Chondrocyte (in vitro differentiated cells): Measurements from ENCODE around the gene ZBTB49. TPM values are rescaled to one million over a fixed set of nuclear protein-coding genes. Genes with fewer than 3 reads are reported as not detected.
"Not testable (repeated sequence)": the region's sequence is repeated elsewhere in the genome, so short reads cannot be mapped to it uniquely, and the experiment has no call there.

ENCODE experiments used
- DNase-seq: peaks from one replicate; pipeline ENCODE4 v3.0.0; 2021; ENCODE audit warnings: mixed read lengths, low spot score
- H3K27ac Mint-ChIP-seq: one replicate; pipeline ENCODE4 v1.8.0; 2021; ENCODE audit warnings: mild to moderate bottlenecking, moderate library complexity, mixed read lengths; ENCODE audit not compliant: unreplicated experiment
- H3K27me3 Mint-ChIP-seq: 2 replicates; pipeline ENCODE4 v1.8.0; 2021; ENCODE audit warnings: low read depth, mixed read lengths
- H3K36me3 Mint-ChIP-seq: 2 replicates; pipeline ENCODE4 v1.8.0; 2021; ENCODE audit warnings: low read depth, mixed read lengths
- H3K4me1 Mint-ChIP-seq: 2 replicates; pipeline ENCODE4 v1.8.0; 2021; ENCODE audit warnings: low read depth, mild to moderate bottlenecking, mixed read lengths
- H3K4me3 Mint-ChIP-seq: one replicate; pipeline ENCODE4 v1.8.0; 2021; ENCODE audit warnings: mild to moderate bottlenecking, moderate library complexity, mixed read lengths; ENCODE audit not compliant: unreplicated experiment
- H3K9me3 Mint-ChIP-seq: 2 replicates; pipeline ENCODE4 v1.8.0; 2021; ENCODE audit warnings: low read depth, mixed read lengths
- total RNA-seq: library from RNA; stranded (reverse); gene quantifications from 3 replicates; pipeline ENCODE4 v1.2.1, GENCODE V29; 2021
- TF ChIP-seq, protein P1 (sequence below): fragments of 200-600 bp; sonication (generic); IDR thresholded peaks from 2 replicates; pipeline ENCODE4 v1.5.0; 2021; ENCODE audit warnings: antibody characterized with exemption, mild to moderate bottlenecking, moderate library complexity

Gene ZBTB49
- total RNA-seq, 1 donor from 2014 or later: 4.3 TPM

DNA sequence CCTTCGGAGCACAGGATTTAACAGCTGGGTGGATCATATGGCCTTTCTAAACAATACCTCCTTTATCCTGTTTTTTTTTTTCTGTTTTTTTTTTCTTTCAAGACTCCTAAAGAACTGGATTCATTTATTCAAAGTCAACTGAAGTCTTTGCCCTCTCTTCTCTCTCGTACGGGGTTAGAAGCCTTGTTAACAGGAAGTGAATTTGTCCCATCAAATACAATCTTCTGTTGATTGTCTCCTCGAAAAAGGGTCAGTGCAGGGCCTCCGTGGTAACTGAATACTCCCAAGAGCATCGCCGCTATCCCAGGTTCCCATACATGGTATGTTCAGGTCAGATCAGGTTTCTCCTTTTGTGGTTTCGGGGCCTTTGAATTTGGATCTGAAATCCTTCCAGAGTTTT lies 40.2 kb upstream of the ZBTB49 start:
- H3K27me3 Mint-ChIP-seq: peaks cover 5% of the 10 kb centered on the region
- H3K9me3 Mint-ChIP-seq: no peaks in the 10 kb centered on the region
- H3K36me3 Mint-ChIP-seq: peaks cover 6% of the 10 kb centered on the region
- peaks cover 26% of the 10 kb centered on the region for H3K4me1 Mint-ChIP-seq
- no peak overlapping the region for H3K4me3 Mint-ChIP-seq
- no peak for DNase-seq
- TF ChIP-seq, protein P1, sequence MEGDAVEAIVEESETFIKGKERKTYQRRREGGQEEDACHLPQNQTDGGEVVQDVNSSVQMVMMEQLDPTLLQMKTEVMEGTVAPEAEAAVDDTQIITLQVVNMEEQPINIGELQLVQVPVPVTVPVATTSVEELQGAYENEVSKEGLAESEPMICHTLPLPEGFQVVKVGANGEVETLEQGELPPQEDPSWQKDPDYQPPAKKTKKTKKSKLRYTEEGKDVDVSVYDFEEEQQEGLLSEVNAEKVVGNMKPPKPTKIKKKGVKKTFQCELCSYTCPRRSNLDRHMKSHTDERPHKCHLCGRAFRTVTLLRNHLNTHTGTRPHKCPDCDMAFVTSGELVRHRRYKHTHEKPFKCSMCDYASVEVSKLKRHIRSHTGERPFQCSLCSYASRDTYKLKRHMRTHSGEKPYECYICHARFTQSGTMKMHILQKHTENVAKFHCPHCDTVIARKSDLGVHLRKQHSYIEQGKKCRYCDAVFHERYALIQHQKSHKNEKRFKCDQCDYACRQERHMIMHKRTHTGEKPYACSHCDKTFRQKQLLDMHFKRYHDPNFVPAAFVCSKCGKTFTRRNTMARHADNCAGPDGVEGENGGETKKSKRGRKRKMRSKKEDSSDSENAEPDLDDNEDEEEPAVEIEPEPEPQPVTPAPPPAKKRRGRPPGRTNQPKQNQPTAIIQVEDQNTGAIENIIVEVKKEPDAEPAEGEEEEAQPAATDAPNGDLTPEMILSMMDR: no peak
- H3K27ac Mint-ChIP-seq: no peak overlapping the region

DNA sequence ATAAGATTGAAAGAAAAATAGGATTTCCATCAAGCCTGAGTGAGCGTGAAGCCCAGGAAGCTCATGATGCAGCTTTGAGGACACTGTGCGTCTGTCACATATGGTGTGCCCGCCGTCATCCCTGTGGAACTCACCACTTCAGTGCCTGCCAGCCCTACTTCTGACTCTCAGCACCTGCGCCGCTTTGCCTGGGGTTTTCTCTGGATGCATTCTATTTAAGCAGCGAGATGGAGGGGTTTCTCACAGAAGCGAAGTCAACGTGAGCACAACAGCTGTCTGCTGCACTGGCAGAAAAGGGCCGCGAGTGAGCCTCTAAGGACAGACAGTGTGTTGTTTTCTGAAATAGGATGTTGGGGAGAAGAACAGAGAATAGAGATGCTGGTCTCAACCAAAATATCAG lies 35.9 kb upstream of the ZBTB49 start:
- H3K27ac Mint-ChIP-seq: no peak overlapping the region
- H3K4me3 Mint-ChIP-seq: no peak overlapping the region
- H3K27me3 Mint-ChIP-seq: peaks cover 15% of the 10 kb centered on the region
- no peak for DNase-seq
- no peaks in the 10 kb centered on the region for H3K36me3 Mint-ChIP-seq
- TF ChIP-seq, protein P1: no peak
- no peaks in the 10 kb centered on the region for H3K9me3 Mint-ChIP-seq
- H3K4me1 Mint-ChIP-seq: peaks cover 3% of the 10 kb centered on the region

DNA sequence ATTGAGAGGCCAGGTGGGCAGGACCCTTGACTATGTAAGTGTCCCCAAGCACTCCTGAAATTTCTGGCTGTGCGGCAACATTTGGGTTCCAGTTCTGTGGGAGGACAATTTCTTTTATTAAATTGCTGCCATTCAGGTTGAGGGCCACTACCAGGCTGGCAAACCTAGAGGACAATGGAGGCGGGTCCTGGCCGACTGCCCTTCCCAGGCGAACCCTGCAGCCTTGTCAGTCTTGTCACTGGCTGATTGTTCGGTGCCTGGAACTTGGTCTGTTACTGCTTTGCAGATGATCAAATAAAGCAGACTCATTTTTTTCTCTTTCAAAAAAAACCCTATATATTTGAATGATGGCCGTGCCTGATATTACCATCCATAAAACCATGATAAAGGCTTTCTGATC lies 35.4 kb upstream of the ZBTB49 start:
- Mint-ChIP-seq H3K4me1 (peaks cover 2% of the 10 kb centered on the region), H3K27me3 (peaks cover 15% of the 10 kb centered on the region), H3K27ac (no peak overlapping the region), H3K9me3 (no peaks in the 10 kb centered on the region), H3K4me3 (no peak overlapping the region), H3K36me3 (no peaks in the 10 kb centered on the region)
- TF ChIP-seq, protein P1: no peak
- DNase-seq: no peak

DNA sequence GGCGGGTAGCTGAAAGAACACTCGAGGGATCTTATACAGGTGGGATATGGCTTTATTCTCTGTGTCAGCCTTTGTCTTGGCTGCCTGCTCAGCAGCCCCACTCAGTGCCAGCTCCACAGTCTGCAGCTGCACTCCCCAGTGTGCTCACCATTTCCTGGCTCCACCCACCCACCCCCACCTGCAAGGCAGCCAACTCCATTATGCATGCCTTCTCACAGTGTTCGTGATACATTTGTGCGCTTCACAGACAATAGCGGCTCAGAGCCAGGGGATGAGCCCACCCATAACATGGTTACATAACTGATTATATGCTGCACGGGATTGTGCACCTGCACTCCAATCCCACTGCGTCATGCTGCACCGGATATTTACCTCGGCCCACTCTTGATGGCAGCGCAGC lies 33.3 kb upstream of the ZBTB49 start:
- DNase-seq: no peak
- Mint-ChIP-seq H3K4me3 (no peak overlapping the region), H3K9me3 (no peaks in the 10 kb centered on the region), H3K4me1 (peaks cover 2% of the 10 kb centered on the region), H3K27me3 (peaks cover 15% of the 10 kb centered on the region), H3K27ac (no peak overlapping the region), H3K36me3 (no peaks in the 10 kb centered on the region)
- TF ChIP-seq, protein P1: no peak

- H3K36me3 Mint-ChIP-seq, H3K27ac Mint-ChIP-seq, H3K4me3 Mint-ChIP-seq, H3K9me3 Mint-ChIP-seq, DNase-seq, H3K4me1 Mint-ChIP-seq: not testable (repeated sequence)
- H3K27me3 Mint-ChIP-seq: peaks cover 15% of the 10 kb centered on the region
Measured at GRCh38 chr4:4257705-4258104, 32.3 kb upstream of the ZBTB49 start.

- DNase-seq: no peak
- H3K4me3 Mint-ChIP-seq: no peak overlapping the region
- no peaks in the 10 kb centered on the region for H3K9me3 Mint-ChIP-seq
- no peaks in the 10 kb centered on the region for H3K4me1 Mint-ChIP-seq
- H3K36me3 Mint-ChIP-seq: no peaks in the 10 kb centered on the region
- peaks cover 11% of the 10 kb centered on the region for H3K27me3 Mint-ChIP-seq
- no peak overlapping the region for H3K27ac Mint-ChIP-seq
- TF ChIP-seq, protein P1: no peak
Measured at GRCh38 chr4:4259484-4260100, 30.5 kb upstream of the ZBTB49 start.
